K562 (cell line): ENCODE data around the gene GLOD4. TPM values are rescaled to one million over a fixed set of nuclear protein-coding genes. Genes with fewer than 3 reads are reported as not detected.

Experiments used
- CREB5 ChIP-seq: fragments of 250-450 bp; sonication (Bioruptor Pico); IDR thresholded peaks from 2 replicates; pipeline ENCODE4 v1.5.0; 2020; ENCODE audit warnings: mild to moderate bottlenecking
- DPF2 ChIP-seq: fragments of 450-650 bp; IDR thresholded peaks from 2 replicates; pipeline ENCODE4 v1.6.1; 2016
- EGR1 ChIP-seq: fragments of 450-650 bp; conservative IDR thresholded peaks from 2 replicates; pipeline ENCODE4 v1.6.1; 2017; ENCODE audit warnings: mild to moderate bottlenecking
- HMGXB4 ChIP-seq: sonication (generic); formaldehyde crosslinking; IDR thresholded peaks from 2 replicates; pipeline ENCODE4 v1.8.1; 2023; ENCODE audit warnings: mild to moderate bottlenecking, missing genetic modification reagents
- NBN ChIP-seq: fragments of 450-650 bp; IDR thresholded peaks from 2 replicates; pipeline ENCODE4 v1.6.1; 2016; ENCODE audit warnings: low read depth, mild to moderate bottlenecking
- NKRF ChIP-seq: fragments of 450-650 bp; IDR thresholded peaks from 2 replicates; pipeline ENCODE4 v1.6.1; 2016; ENCODE audit warnings: borderline replicate concordance
- PKNOX1 ChIP-seq: fragments of 450-650 bp; IDR thresholded peaks from 2 replicates; pipeline ENCODE4 v1.6.1; 2016
- PPARD ChIP-seq: fragments of 250-450 bp; sonication (Bioruptor Pico); IDR thresholded peaks from 2 replicates; pipeline ENCODE4 v1.8.0; 2022; ENCODE audit warnings: inconsistent platforms, mild to moderate bottlenecking, moderate library complexity
- SMC3 ChIP-seq: conservative IDR thresholded peaks from 2 replicates; pipeline ENCODE4 v1.6.1; 2011; ENCODE audit warnings: low read depth, low read length, improper control_type of control experiment; ENCODE audit not compliant: insufficient read depth
- TAL1 ChIP-seq: fragments of 450-650 bp; IDR thresholded peaks from 2 replicates; pipeline ENCODE4 v1.6.1; 2016; ENCODE audit warnings: mild to moderate bottlenecking
- THRA ChIP-seq: fragments of 450-650 bp; IDR thresholded peaks from 2 replicates; pipeline ENCODE4 v1.6.1; 2017; ENCODE audit warnings: mild to moderate bottlenecking, moderate library complexity
- THRAP3 ChIP-seq: fragments of 450-650 bp; IDR thresholded peaks from 2 replicates; pipeline ENCODE4 v1.6.1; 2016; ENCODE audit warnings: mild to moderate bottlenecking, inconsistent platforms, borderline replicate concordance
- THRB ChIP-seq: fragments of 450-650 bp; formaldehyde crosslinking; conservative IDR thresholded peaks from 2 replicates; pipeline ENCODE4 v1.4.0; 2022; ENCODE audit warnings: mild to moderate bottlenecking, missing genetic modification characterization
- YY1 ChIP-seq, 3 experiments: IDR thresholded peaks; 2 replicates each; pipeline ENCODE4 v1.6.1; 2011; ENCODE audit warnings: low read length in 2 of 3, mild to moderate bottlenecking in 2 of 3, moderate library complexity in 2 of 3, borderline replicate concordance in 1 of 3, control low read depth in 1 of 3, low read depth in 1 of 3; ENCODE audit not compliant: insufficient read depth in 3 of 3, insufficient replicate concordance in 2 of 3, control insufficient read depth in 1 of 3, insufficient read length in 1 of 3; ENCODE audit errors: extremely low read depth in 1 of 3
- ZEB2 ChIP-seq: fragments of 450-650 bp; IDR thresholded peaks from 2 replicates; pipeline ENCODE4 v1.6.1; 2016
- ZNF512 ChIP-seq: IDR thresholded peaks from 2 replicates; pipeline ENCODE4 v1.6.1; 2016; ENCODE audit warnings: missing genetic modification characterization, missing compliant biosample characterization
- ZNF589 ChIP-seq: fragments of 200-800 bp; sonication (Bioruptor generic); IDR thresholded peaks from 2 replicates; pipeline ENCODE4 v1.6.1; 2016; ENCODE audit warnings: low read depth, missing genetic modification characterization, missing compliant biosample characterization
- ZNF696 ChIP-seq: fragments of 250-450 bp; sonication (Bioruptor Pico); conservative IDR thresholded peaks from 2 replicates; pipeline ENCODE4 v1.4.0; 2020; ENCODE audit warnings: mild to moderate bottlenecking, moderate library complexity
- polyA plus RNA-seq, 8 experiments: library from polyadenylated mRNA; depleted of rRNA in 4 of 8; stranded (reverse) in 5 of 8; unstranded in 3 of 8; fragments of >200 nt; fragmentation: Nextera tagmentation in 2 of 8; fragmentation: Illumina TruSeq in 1 of 8; extraction: Ambion mirVana in 2 of 8; extraction: Trizol in 1 of 8; gene quantifications; 2 replicates each; pipeline versions ENCODE4 v1.2.1 to v1.2.3, GENCODE V29; 2011 to 2014; ENCODE audit warnings: inconsistent platforms in 1 of 8, missing spikeins in 1 of 8
- total RNA-seq, 7 experiments: library from RNA; depleted of rRNA in 6 of 7; stranded (reverse); fragments of >200 nt in 6 of 7; fragmentation: Illumina TruSeq in 2 of 7; extraction: Trizol in 2 of 7; gene quantifications; 2 replicates each; pipeline versions ENCODE4 v1.2.1 to v1.2.3, GENCODE V29; 2011 to 2021; ENCODE audit warnings: low replicate concordance in 1 of 7

Gene GLOD4
- total and polyA plus RNA-seq, 9 of the 15 experiments (the other 6 are each of a cell fraction or from before 2014, with no cell fraction given), result 52.0 to 109 (median 64.9) TPM

- TF ChIP-seq NBN (no peak), THRB (CRISPR knock-in tag) (no peak), THRAP3 (no peak), YY1 (IDR thresholded peaks at IDR 0.05; ENCODE audit: borderline replicate concordance in 1 of 3, control insufficient read depth in 1 of 3, extremely low read depth in 1 of 3, insufficient read depth in 3 of 3, insufficient read length in 1 of 3, insufficient replicate concordance in 2 of 3, low read depth in 1 of 3, low read length in 2 of 3) (peak in 1 of 3 experiments; percentile 2), DPF2 (no peak), SMC3 (no peak), PKNOX1 (peak; percentile 70), ZNF696 (CRISPR knock-in tag) (no peak), PPARD (CRISPR knock-in tag) (no peak), ZNF589 (CRISPR knock-in tag) (no peak), NKRF (no peak), THRA (no peak), ZNF512 (tag) (no peak), HMGXB4 (no peak), ZEB2 (no peak), CREB5 (CRISPR knock-in tag) (no peak), TAL1 (no peak), EGR1 (no peak)
These were observed 28.7 kb downstream of the GLOD4 start (continued) for GRCh38 chr17:753418-753817.
